HL-60 (cell line): ENCODE results near the gene PERP.

Experiments used
- CTCF ChIP-seq: IDR thresholded peaks from one replicate; pipeline ENCODE4 v1.5.1; 2011; ENCODE audit warnings: low read length, control low read depth, inconsistent platforms; ENCODE audit not compliant: insufficient read depth
- GABPA ChIP-seq: IDR thresholded peaks from 2 replicates; pipeline ENCODE4 v1.6.1; 2012; ENCODE audit warnings: low read depth

- TF ChIP-seq CTCF (no peak), GABPA (no peak)
These were observed 39.3 kb upstream of the PERP start for GRCh38 chr6:138146544-138146943.
